SK-N-SH treated with all-trans-retinoic acid at 6 μM for 48 hours (cell line): Measurements from ENCODE around the gene KCNG2.

ENCODE experiments used
- ATAC-seq: fragments of 200-7000 bp; cut with Tn5 transposase; 3 replicates; pipeline ENCODE4 v1.9.1; 2020; ENCODE audit warnings: mild to moderate bottlenecking, moderate library complexity
- ARNTL ChIP-seq: fragments of 450-650 bp; formaldehyde crosslinking; IDR thresholded peaks from 2 replicates; pipeline ENCODE4 v1.5.0; 2020; ENCODE audit warnings: low read depth, mild to moderate bottlenecking, moderate library complexity, borderline replicate concordance
- BACH2 ChIP-seq: fragments of 250-450 bp; sonication (Bioruptor Pico); IDR thresholded peaks from 2 replicates; pipeline ENCODE4 v1.9.0; 2021; ENCODE audit warnings: mild to moderate bottlenecking, borderline replicate concordance
- CREB5 ChIP-seq: fragments of 250-450 bp; sonication (Bioruptor Pico); IDR thresholded peaks from 2 replicates; pipeline ENCODE4 v1.5.1; 2020; ENCODE audit warnings: low read depth, mild to moderate bottlenecking, moderate library complexity
- CSRNP3 ChIP-seq: fragments of 250-450 bp; sonication (Bioruptor Pico); IDR thresholded peaks from 2 replicates; pipeline ENCODE4 v1.5.1; 2021; ENCODE audit warnings: mild to moderate bottlenecking, moderate library complexity
- ESRRG ChIP-seq: fragments of 250-450 bp; sonication (Bioruptor Pico); IDR thresholded peaks from 2 replicates; pipeline ENCODE4 v1.6.1; 2021; ENCODE audit warnings: mild to moderate bottlenecking
- GLIS3 ChIP-seq: fragments of 250-450 bp; sonication (Bioruptor Pico); IDR thresholded peaks from 2 replicates; pipeline ENCODE4 v1.5.0; 2020; ENCODE audit warnings: mild to moderate bottlenecking, moderate library complexity
- ISL1 ChIP-seq: fragments of 250-450 bp; sonication (Bioruptor Pico); IDR thresholded peaks from 2 replicates; pipeline ENCODE4 v2.1.2; 2022; ENCODE audit warnings: mild to moderate bottlenecking, moderate library complexity
- OSR1 ChIP-seq: fragments of 250-450 bp; sonication (Bioruptor Pico); IDR thresholded peaks from 2 replicates; pipeline ENCODE4 v1.8.0; 2022; ENCODE audit warnings: moderate library complexity, mild to moderate bottlenecking, inconsistent platforms
- POU6F1 ChIP-seq: fragments of 250-450 bp; sonication (Bioruptor Pico); IDR thresholded peaks from 2 replicates; pipeline ENCODE4 v1.8.0; 2021; ENCODE audit warnings: low read depth, mild to moderate bottlenecking, moderate library complexity, borderline replicate concordance
- PPARA ChIP-seq: fragments of 250-450 bp; sonication (Bioruptor Pico); IDR thresholded peaks from 2 replicates; pipeline ENCODE4 v1.5.0; 2020; ENCODE audit warnings: mild to moderate bottlenecking, borderline replicate concordance
- RARB ChIP-seq: fragments of 250-450 bp; sonication (Bioruptor Pico); IDR thresholded peaks from 2 replicates; pipeline ENCODE4 v1.8.0; 2021; ENCODE audit warnings: mild to moderate bottlenecking, moderate library complexity
- SNAI2 ChIP-seq: fragments of 250-450 bp; sonication (Bioruptor Pico); IDR thresholded peaks from 2 replicates; pipeline ENCODE4 v1.5.0; 2020; ENCODE audit warnings: mild to moderate bottlenecking, moderate library complexity
- TCF4 ChIP-seq: fragments of 250-450 bp; sonication (Bioruptor Pico); IDR thresholded peaks from 2 replicates; pipeline ENCODE4 v1.8.0; 2021; ENCODE audit warnings: mild to moderate bottlenecking, moderate library complexity, borderline replicate concordance
- TOX ChIP-seq: fragments of 250-450 bp; sonication (Bioruptor Pico); IDR thresholded peaks from 2 replicates; pipeline ENCODE4 v1.8.0; 2021; ENCODE audit warnings: mild to moderate bottlenecking, moderate library complexity, borderline replicate concordance
- TSHZ2 ChIP-seq: fragments of 250-450 bp; sonication (Bioruptor Pico); IDR thresholded peaks from 2 replicates; pipeline ENCODE4 v1.5.0; 2020; ENCODE audit warnings: mild to moderate bottlenecking, moderate library complexity
- ZC3H10 ChIP-seq: fragments of 250-450 bp; sonication (Bioruptor Pico); IDR thresholded peaks from 2 replicates; pipeline ENCODE4 v1.5.1; 2021; ENCODE audit warnings: mild to moderate bottlenecking, moderate library complexity
- ZFP3 ChIP-seq: fragments of 250-450 bp; sonication (Bioruptor Pico); IDR thresholded peaks from 2 replicates; pipeline ENCODE4 v1.5.0; 2020; ENCODE audit warnings: mild to moderate bottlenecking, moderate library complexity
- ZNF565 ChIP-seq: fragments of 450-650 bp; formaldehyde crosslinking; conservative IDR thresholded peaks from 2 replicates; pipeline ENCODE4 v1.5.0; 2020; ENCODE audit warnings: low read depth, mild to moderate bottlenecking, moderate library complexity
- ZNF70 ChIP-seq: fragments of 450-650 bp; formaldehyde crosslinking; IDR thresholded peaks from 2 replicates; pipeline ENCODE4 v1.5.0; 2020; ENCODE audit warnings: mild to moderate bottlenecking, moderate library complexity
- ZNF8 ChIP-seq: fragments of 450-650 bp; formaldehyde crosslinking; IDR thresholded peaks from 2 replicates; pipeline ENCODE4 v1.5.0; 2020; ENCODE audit warnings: mild to moderate bottlenecking, moderate library complexity

KCNG2 gene

GRCh38 chr18:79926715-79927606, 129.2 kb downstream of the KCNG2 start:
- no peak for ATAC-seq

GRCh38 chr18:79927607-79928562, 130.1 kb downstream of the KCNG2 start:
- ATAC-seq: no peak
- TF ChIP-seq ZC3H10 (CRISPR knock-in tag) (no peak), ESRRG (CRISPR knock-in tag) (no peak), CREB5 (CRISPR knock-in tag) (no peak), ZNF70 (CRISPR knock-in tag) (no peak), ISL1 (CRISPR knock-in tag) (no peak), TCF4 (CRISPR knock-in tag) (no peak), TOX (CRISPR knock-in tag) (no peak), RARB (CRISPR knock-in tag) (no peak), OSR1 (CRISPR knock-in tag) (no peak), ZNF8 (CRISPR knock-in tag) (no peak), PPARA (CRISPR knock-in tag) (no peak), POU6F1 (CRISPR knock-in tag) (no peak), GLIS3 (no peak), ARNTL (CRISPR knock-in tag) (no peak), TSHZ2 (CRISPR knock-in tag) (no peak), ZFP3 (CRISPR knock-in tag) (no peak), CSRNP3 (CRISPR knock-in tag) (no peak)

More at GRCh38 chr18:79926715-79927606, 129.2 kb downstream of the KCNG2 start:
- TF ChIP-seq RARB (CRISPR knock-in tag) (no peak), SNAI2 (CRISPR knock-in tag) (no peak), ZC3H10 (CRISPR knock-in tag) (no peak)
- TF ChIP-seq, all 23 proteins: peak for 0

- ATAC-seq: no peak
- TF ChIP-seq ZC3H10 (CRISPR knock-in tag): no peak
- no peak for TF ChIP-seq OSR1 (CRISPR knock-in tag)
- no peak for TF ChIP-seq ARNTL (CRISPR knock-in tag)
- TF ChIP-seq TSHZ2 (CRISPR knock-in tag): no peak
- no peak for TF ChIP-seq PPARA (CRISPR knock-in tag)
- no peak for TF ChIP-seq BACH2 (CRISPR knock-in tag)
- no peak for TF ChIP-seq CSRNP3 (CRISPR knock-in tag)
- TF ChIP-seq GLIS3: no peak
- no peak for TF ChIP-seq ZNF8 (CRISPR knock-in tag)
- no peak for TF ChIP-seq ZNF565 (CRISPR knock-in tag)
- TF ChIP-seq SNAI2 (CRISPR knock-in tag): no peak
- TF ChIP-seq ZFP3 (CRISPR knock-in tag): no peak
- TF ChIP-seq TCF4 (CRISPR knock-in tag): no peak
Observed at GRCh38 chr18:79928563-79928960, 130.8 kb downstream of the KCNG2 start.
